Neural cell (in vitro differentiated cells): ENCODE data around the gene ADIPOR2. TPM values are rescaled to one million over a fixed set of nuclear protein-coding genes. Genes with fewer than 3 reads are reported as not detected.
A peak's percentile ranks its signal among the peaks of the same experiment; 100 is the strongest.

ENCODE experiments used
- H2AFZ ChIP-seq: fragments of 200-600, 300-800 bp; sonication (generic), shearing (Covaris generic); 2 replicates; pipeline ENCODE4 v1.6.0; 2014; ENCODE audit warnings: low read depth, mild to moderate bottlenecking, antibody characterized with exemption, low read length, moderate library complexity
- H3F3A ChIP-seq: fragments of 200-600 bp; shearing (Covaris generic); 2 replicates; pipeline ENCODE4 v1.6.1; 2016; ENCODE audit warnings: mild to moderate bottlenecking, moderate library complexity, mixed read lengths, antibody characterized with exemption, low read length; ENCODE audit not compliant: insufficient read depth, poor library complexity, severe bottlenecking
- H3K27ac ChIP-seq: fragments of 200-600, 300-800 bp; sonication (generic), shearing (Covaris generic); 2 replicates; pipeline ENCODE4 v1.5.1; 2014; ENCODE audit warnings: mild to moderate bottlenecking, low read length, moderate library complexity
- H3K27me3 ChIP-seq: fragments of 300-800, 200-600 bp; sonication (generic), shearing (Covaris generic); 2 replicates; pipeline ENCODE4 v1.6.0; 2014; ENCODE audit warnings: mild to moderate bottlenecking, low read depth, low read length, moderate library complexity; ENCODE audit not compliant: insufficient read depth
- H3K36me3 ChIP-seq: fragments of 300-800, 200-600 bp; sonication (generic), shearing (Covaris generic); 2 replicates; pipeline ENCODE4 v1.5.1; 2014; ENCODE audit warnings: mild to moderate bottlenecking, antibody characterized with exemption, low read length, moderate library complexity; ENCODE audit not compliant: insufficient read depth
- H3K4me2 ChIP-seq: fragments of 300-800, 200-600 bp; sonication (generic), shearing (Covaris generic); 2 replicates; pipeline ENCODE4 v1.6.0; 2014; ENCODE audit warnings: mild to moderate bottlenecking, low read length
- H3K4me3 ChIP-seq: fragments of 300-800, 200-600 bp; sonication (generic), shearing (Covaris generic); 2 replicates; pipeline ENCODE4 v1.5.1; 2014; ENCODE audit warnings: mild to moderate bottlenecking, low read length, moderate library complexity
- H3K79me2 ChIP-seq: fragments of 200-600 bp; shearing (Covaris generic); replicated peaks from 2 replicates; pipeline ENCODE4 v1.6.0; 2014; ENCODE audit warnings: mild to moderate bottlenecking, low read length, moderate library complexity; ENCODE audit not compliant: insufficient read depth
- H3K9ac ChIP-seq: fragments of 300-800, 200-600 bp; sonication (generic), shearing (Covaris generic); 2 replicates; pipeline ENCODE4 v1.6.1; 2016; ENCODE audit warnings: mild to moderate bottlenecking, low read length, mixed read lengths
- H3K9me2 ChIP-seq: fragments of 200-600 bp; shearing (Covaris generic); 2 replicates; pipeline ENCODE4 v1.6.1; 2016; ENCODE audit warnings: mild to moderate bottlenecking, low read length, mixed read lengths; ENCODE audit not compliant: insufficient read depth
- H3K9me3 ChIP-seq: fragments of 200-600, 300-800 bp; sonication (generic), shearing (Covaris generic); 2 replicates; pipeline ENCODE4 v1.6.1; 2016; ENCODE audit warnings: mild to moderate bottlenecking, mixed run types, low read length, moderate library complexity, mixed read lengths
- H4K20me1 ChIP-seq: fragments of 200-600 bp; shearing (Covaris generic); 2 replicates; pipeline ENCODE4 v1.6.1; 2016; ENCODE audit warnings: mild to moderate bottlenecking, mixed run types; ENCODE audit not compliant: insufficient read depth
- EP300 ChIP-seq: fragments of 450-650 bp; conservative IDR thresholded peaks from 2 replicates; pipeline ENCODE4 v1.6.1; 2014; ENCODE audit warnings: antibody characterized with exemption, mild to moderate bottlenecking, moderate library complexity; ENCODE audit not compliant: poor library complexity, severe bottlenecking
- EZH2 ChIP-seq: fragments of 200-600, 300-800 bp; shearing (Covaris generic), sonication (generic); IDR thresholded peaks from 2 replicates; pipeline ENCODE4 v1.6.1; 2014; ENCODE audit warnings: antibody characterized with exemption, low read length, borderline replicate concordance, mild to moderate bottlenecking; ENCODE audit not compliant: insufficient read depth, poor library complexity, severe bottlenecking
- MXI1 ChIP-seq: fragments of 450-650 bp; conservative IDR thresholded peaks from 2 replicates; pipeline ENCODE4 v1.6.1; 2014; ENCODE audit warnings: antibody characterized with exemption, mild to moderate bottlenecking; ENCODE audit not compliant: poor library complexity, severe bottlenecking
- POLR2AphosphoS5 ChIP-seq: IDR thresholded peaks from 2 replicates; pipeline ENCODE4 v1.6.1; 2012
- RAD21 ChIP-seq: fragments of 450-650 bp; conservative IDR thresholded peaks from 2 replicates; pipeline ENCODE4 v1.6.1; 2014; ENCODE audit warnings: antibody characterized with exemption, mild to moderate bottlenecking, moderate library complexity
- SMC3 ChIP-seq: fragments of 450-650 bp; conservative IDR thresholded peaks from 2 replicates; pipeline ENCODE4 v1.6.1; 2014; ENCODE audit warnings: antibody characterized with exemption, mild to moderate bottlenecking, moderate library complexity; ENCODE audit not compliant: poor library complexity
- TAF1 ChIP-seq: IDR thresholded peaks from 2 replicates; pipeline ENCODE4 v1.6.1; 2012; ENCODE audit warnings: low read depth
- polyA plus RNA-seq: library from polyadenylated mRNA; depleted of rRNA; stranded (reverse); fragments of >200 nt; gene quantifications from 2 replicates; pipeline ENCODE4 v1.2.3, GENCODE V29; 2014
- TF ChIP-seq, protein P1 (sequence below): fragments of 450-650 bp; IDR thresholded peaks from 2 replicates; pipeline ENCODE4 v1.5.1; 2014; ENCODE audit warnings: antibody characterized with exemption, mild to moderate bottlenecking, moderate library complexity; ENCODE audit not compliant: poor library complexity, severe bottlenecking
- TF ChIP-seq, protein P2 (sequence below): IDR thresholded peaks from 2 replicates; pipeline ENCODE4 v1.6.1; 2012; ENCODE audit warnings: borderline replicate concordance

Gene ADIPOR2
- polyA plus RNA-seq, 1 donor from 2014 or later: 18.5 TPM

DNA sequence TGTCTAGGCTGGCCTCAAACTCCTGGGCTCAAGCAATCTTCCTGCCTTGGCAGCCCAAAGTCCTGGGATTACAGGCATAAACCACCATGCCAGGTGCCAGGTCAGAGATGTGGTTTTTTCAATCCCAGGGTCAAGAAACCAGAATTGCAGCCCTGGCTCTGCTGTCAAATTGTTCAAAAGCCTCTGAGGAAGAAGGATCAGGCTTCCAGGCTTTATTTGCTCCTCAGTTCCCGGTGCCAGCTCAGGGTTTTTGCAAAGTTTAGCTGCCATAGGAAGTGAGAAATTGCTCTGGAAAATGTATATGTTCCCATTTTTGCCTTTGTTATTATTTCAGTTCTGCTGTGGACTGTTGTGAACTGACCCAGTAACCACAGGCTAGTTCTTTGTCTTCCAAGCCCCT is 33.2 kb upstream of the ADIPOR2 start:
- Histone ChIP-seq H3K27me3 (no peaks in the 10 kb centered on the region), H3K9ac (no peak overlapping the region), H3K9me2 (no peaks in the 10 kb centered on the region), H3K79me2 (no peaks in the 10 kb centered on the region), H3F3A (peaks cover 3% of the 10 kb centered on the region), H2AFZ (no peak overlapping the region), H3K4me3 (no peak overlapping the region), H3K36me3 (no peaks in the 10 kb centered on the region), H3K27ac (no peak overlapping the region), H3K9me3 (no peaks in the 10 kb centered on the region), H4K20me1 (no peaks in the 10 kb centered on the region), H3K4me2 (no peak overlapping the region)
- TF ChIP-seq MXI1 (no peak), RAD21 (no peak), SMC3 (no peak), EP300 (no peak), EZH2 (no peak), POLR2AphosphoS5 (no peak), TAF1 (no peak)
- TF ChIP-seq, protein P1, sequence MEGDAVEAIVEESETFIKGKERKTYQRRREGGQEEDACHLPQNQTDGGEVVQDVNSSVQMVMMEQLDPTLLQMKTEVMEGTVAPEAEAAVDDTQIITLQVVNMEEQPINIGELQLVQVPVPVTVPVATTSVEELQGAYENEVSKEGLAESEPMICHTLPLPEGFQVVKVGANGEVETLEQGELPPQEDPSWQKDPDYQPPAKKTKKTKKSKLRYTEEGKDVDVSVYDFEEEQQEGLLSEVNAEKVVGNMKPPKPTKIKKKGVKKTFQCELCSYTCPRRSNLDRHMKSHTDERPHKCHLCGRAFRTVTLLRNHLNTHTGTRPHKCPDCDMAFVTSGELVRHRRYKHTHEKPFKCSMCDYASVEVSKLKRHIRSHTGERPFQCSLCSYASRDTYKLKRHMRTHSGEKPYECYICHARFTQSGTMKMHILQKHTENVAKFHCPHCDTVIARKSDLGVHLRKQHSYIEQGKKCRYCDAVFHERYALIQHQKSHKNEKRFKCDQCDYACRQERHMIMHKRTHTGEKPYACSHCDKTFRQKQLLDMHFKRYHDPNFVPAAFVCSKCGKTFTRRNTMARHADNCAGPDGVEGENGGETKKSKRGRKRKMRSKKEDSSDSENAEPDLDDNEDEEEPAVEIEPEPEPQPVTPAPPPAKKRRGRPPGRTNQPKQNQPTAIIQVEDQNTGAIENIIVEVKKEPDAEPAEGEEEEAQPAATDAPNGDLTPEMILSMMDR: no peak
- TF ChIP-seq, protein P2, sequence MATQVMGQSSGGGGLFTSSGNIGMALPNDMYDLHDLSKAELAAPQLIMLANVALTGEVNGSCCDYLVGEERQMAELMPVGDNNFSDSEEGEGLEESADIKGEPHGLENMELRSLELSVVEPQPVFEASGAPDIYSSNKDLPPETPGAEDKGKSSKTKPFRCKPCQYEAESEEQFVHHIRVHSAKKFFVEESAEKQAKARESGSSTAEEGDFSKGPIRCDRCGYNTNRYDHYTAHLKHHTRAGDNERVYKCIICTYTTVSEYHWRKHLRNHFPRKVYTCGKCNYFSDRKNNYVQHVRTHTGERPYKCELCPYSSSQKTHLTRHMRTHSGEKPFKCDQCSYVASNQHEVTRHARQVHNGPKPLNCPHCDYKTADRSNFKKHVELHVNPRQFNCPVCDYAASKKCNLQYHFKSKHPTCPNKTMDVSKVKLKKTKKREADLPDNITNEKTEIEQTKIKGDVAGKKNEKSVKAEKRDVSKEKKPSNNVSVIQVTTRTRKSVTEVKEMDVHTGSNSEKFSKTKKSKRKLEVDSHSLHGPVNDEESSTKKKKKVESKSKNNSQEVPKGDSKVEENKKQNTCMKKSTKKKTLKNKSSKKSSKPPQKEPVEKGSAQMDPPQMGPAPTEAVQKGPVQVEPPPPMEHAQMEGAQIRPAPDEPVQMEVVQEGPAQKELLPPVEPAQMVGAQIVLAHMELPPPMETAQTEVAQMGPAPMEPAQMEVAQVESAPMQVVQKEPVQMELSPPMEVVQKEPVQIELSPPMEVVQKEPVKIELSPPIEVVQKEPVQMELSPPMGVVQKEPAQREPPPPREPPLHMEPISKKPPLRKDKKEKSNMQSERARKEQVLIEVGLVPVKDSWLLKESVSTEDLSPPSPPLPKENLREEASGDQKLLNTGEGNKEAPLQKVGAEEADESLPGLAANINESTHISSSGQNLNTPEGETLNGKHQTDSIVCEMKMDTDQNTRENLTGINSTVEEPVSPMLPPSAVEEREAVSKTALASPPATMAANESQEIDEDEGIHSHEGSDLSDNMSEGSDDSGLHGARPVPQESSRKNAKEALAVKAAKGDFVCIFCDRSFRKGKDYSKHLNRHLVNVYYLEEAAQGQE: no peak

DNA sequence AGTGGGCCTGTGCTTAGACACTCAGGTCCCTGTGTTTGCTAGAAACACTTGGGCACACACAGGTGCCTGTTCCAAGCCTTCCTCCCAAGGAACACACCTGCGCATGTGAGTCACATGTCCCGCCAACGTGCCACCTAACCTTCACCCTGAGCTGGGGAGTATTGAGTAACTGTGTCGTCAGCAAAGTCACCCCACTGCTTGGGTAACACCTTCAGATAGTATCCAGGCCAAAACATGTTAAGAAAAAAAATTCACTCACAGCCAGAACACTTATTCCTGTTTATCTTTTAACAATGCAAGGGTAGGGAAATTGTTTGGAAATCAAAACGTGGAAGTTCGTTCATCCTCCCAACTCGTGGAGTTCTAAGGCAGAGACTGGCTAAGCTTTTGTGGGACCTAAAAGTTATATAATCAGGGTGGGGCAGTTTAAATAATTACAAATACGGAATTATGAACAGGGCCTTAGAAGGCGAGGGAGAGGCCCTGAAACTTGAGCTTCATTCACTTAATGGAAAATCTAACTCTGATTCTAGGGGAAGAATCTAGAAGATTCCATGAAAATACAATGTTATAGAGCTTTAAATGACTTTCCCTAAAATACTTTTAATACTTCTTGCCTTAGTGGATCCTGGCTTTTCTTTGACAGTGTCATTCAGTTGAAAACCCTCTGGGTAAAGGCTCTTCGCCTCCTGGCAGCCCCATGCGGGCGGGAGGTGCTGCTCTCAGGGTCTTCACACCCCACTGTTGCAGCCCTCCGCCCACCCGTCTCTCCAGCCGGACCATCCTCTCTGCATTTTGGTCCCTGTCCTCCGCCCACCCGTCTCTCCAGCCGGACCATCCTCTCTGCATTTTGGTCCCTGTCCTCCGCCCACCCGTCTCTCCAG is 30.3 kb upstream of the ADIPOR2 start:
- TF ChIP-seq, protein P1: no peak
- no peak for TF ChIP-seq SMC3
- TF ChIP-seq EP300: no peak
- TF ChIP-seq RAD21: no peak
- TF ChIP-seq POLR2AphosphoS5: no peak
- no peak for TF ChIP-seq EZH2
- no peak overlapping the region for H2AFZ ChIP-seq
- peak overlapping the region; percentile 39 for H3K9ac ChIP-seq
- no peak overlapping the region for H3K4me2 ChIP-seq
- H4K20me1 ChIP-seq: no peaks in the 10 kb centered on the region
- no peaks in the 10 kb centered on the region for H3K9me2 ChIP-seq
- no peaks in the 10 kb centered on the region for H3K9me3 ChIP-seq
- no peaks in the 10 kb centered on the region for H3K36me3 ChIP-seq
- H3K27ac ChIP-seq: no peak overlapping the region
- no peaks in the 10 kb centered on the region for H3K27me3 ChIP-seq
- peak overlapping the region; percentile 74 for H3K4me3 ChIP-seq
- no peaks in the 10 kb centered on the region for H3K79me2 ChIP-seq
- H3F3A ChIP-seq: peaks cover 3% of the 10 kb centered on the region
